Superior temporal gyrus (tissue), 1 donor: ENCODE data around the gene OR10P1.
"Not testable (repeated sequence)": the region's sequence is repeated elsewhere in the genome, so short reads cannot be mapped to it uniquely, and the experiment has no call there.

Experiments
- DNase-seq: peaks from one replicate; pipeline ENCODE4 v3.0.0-alpha.2; 2016; ENCODE audit errors: extremely low spot score

The OR10P1 gene, protein sequence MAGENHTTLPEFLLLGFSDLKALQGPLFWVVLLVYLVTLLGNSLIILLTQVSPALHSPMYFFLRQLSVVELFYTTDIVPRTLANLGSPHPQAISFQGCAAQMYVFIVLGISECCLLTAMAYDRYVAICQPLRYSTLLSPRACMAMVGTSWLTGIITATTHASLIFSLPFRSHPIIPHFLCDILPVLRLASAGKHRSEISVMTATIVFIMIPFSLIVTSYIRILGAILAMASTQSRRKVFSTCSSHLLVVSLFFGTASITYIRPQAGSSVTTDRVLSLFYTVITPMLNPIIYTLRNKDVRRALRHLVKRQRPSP

DNA sequence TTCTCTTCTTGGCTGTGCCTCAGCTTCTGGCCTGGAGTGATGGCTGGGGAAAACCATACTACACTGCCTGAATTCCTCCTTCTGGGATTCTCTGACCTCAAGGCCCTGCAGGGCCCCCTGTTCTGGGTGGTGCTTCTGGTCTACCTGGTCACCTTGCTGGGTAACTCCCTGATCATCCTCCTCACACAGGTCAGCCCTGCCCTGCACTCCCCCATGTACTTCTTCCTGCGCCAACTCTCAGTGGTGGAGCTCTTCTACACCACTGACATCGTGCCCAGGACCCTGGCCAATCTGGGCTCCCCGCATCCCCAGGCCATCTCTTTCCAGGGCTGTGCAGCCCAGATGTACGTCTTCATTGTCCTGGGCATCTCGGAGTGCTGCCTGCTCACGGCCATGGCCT, at the start of gene OR10P1:
TSS of gene OR10P1 (plus strand) at position 40 of the 400 bp plus-strand sequence. CDS start at position 40, 0 bp downstream.
- no peak for DNase-seq

DNA sequence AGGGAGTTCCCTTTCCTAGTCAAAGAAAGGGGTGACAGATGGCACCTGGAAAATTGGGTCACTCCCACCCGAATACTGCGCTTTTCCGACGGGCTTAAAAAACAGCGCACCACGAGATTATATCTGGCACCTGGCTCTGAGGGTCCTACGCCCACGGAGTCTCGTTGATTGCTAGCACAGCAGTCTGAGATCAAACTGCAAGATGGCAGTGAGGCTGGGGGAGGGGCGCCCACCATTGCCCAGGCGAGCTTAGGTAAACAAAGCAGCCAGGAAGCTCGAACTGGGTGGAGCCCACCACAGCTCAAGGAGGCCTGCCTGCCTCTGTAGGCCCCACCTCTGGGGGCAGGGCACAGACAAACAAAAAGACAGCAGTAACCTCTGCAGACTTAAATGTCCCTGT, 46.5 kb upstream of the OR10P1 start:
- DNase-seq = not testable (repeated sequence)

DNA sequence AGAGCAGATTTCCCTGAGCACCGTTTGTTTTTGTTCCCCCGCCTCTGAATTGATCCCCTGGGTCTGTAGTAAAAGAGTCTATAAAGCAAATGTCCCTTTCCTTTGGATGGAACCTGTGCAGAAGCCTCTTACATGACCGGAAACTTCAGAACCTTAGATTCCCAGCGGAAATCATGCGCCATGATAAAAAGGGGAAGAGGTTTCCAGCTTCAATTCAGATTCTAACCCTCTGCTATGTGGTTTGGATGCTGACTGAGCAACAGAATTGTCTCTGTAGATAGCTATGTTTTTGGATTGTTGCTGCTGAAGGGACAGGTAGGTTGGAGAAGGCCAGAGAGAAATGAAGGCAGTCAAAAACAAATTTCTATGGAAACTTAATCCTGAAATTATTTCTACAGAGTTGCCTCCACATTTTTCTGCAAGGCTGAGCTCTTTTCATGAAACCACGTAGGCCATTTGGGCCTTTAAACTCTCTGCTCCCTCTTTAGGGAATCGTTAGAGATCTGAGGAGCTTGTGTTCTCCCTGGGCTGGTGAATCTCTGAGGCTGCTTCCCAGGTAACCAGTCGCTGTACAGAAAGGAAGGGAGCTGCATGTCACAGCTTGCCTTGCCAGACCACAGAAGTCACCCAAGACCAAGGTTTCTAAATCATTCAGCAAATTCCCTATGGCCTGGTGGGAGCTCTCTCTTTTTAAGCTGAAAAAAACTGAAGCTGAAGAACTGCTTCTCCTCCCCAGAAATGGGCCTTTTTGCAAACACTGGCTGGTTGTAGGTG, 28.7 kb upstream of the OR10P1 start:
- no peak for DNase-seq

DNA sequence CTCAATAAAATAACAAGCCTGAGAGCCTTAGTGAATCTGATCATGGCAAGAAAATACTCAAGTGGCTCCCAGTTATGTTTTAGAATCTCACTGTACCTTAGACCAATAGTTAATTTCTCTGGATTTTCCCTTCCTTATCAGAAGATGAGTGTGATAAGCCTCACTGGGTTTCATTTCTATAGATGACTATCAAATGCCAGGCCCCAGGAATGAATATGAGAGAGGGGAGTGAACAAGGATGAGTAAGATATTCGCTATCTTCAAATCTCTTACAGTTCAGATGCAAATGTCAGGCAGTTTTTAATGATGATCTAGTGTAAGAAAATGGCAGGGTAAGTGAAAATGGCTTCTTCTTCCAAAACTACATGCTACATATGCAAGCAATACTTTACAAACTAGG, 26.1 kb upstream of the OR10P1 start:
- no peak for DNase-seq

DNA sequence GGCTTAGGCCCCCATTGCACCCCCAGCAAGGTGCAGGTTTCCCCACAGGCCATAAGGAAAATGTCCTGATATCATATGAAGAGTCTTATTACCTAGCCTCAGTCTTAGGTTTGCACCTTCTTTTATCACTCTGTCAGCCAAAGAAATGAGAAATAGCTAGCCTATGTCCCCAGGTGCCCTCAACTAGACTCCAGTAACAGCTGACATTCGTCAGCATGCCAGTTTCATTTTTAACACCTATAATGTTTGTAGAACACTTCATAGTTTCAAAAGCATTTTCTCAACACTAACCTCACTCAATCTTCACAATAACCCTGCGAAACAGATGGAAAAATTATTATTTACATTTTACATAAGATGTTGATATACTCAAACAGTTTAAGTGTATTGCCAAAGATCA, 24.0 kb upstream of the OR10P1 start:
- DNase-seq = no peak

DNA sequence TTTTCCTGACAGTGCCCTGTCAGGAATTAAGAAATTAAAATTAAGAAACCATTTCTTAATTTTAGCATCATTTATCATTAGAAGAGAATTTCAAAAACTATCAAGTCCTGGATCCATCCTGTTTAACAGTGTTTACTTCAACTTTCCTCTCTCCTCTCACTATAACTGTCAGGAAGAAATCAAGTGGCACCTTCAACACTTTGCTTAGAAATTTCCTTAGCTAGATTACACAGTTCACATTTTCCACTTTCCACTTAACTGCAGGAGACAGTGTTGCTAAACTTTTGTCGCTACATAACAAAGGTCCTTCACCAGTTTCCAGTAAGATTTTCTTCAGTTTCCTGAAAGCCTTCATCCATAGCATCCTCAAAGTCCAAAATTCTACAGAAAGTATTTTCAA, 21.9 kb upstream of the OR10P1 start:
- no peak for DNase-seq

DNA sequence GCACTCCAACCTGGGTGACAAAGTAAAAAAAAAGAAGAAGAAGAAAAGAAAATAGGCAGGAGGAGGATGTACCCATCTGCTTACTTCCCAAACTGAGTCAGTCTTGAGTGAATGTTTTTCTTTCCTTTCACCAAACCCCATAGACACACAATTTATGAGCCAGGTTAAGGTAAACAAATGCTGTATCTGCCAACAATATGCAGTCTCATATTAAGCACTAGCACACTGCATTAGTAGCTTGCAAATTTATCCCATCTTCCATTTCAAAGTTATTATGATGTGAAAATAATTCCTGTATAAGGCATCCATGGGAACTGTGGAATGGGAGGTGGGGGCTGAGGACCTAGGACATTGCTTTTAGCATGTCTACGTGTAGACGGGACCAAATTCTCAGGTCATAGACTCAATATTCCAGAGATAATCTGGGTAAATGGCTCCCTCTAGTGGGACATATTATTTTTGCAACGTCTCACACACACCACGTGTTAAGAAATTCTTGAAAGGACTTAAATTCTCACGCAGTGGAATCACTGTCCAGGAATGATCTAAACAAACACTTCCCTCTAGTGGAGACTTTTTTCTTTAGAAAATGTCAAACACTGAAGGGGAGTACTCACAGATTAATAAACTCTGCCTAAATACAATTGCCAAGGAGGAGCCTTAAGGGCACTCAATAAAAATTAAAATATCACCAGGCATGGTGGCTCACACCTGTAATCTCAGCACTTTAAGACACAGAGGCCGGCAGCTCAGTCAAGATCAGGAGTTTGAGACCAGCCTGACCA, 17.1 kb upstream of the OR10P1 start:
- DNase-seq = peak; percentile 96

DNA sequence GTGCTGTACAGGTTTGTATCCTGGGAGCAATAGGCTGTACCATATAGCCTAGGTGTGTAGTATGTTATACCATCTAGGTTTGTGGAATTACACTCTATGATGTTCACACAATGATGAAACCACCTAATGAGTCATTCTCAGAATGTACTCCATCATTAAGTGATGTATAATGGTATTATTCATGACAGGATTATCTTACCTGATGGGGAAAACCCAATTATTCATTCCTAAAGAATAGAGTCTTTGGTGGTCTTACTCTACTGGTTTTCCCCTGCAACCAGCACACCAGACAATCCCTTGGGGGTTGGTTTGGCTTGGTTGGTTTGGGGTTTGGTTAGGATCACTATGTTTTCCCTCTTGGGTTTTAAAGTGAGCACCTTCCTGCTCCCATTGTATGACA, 12.6 kb upstream of the OR10P1 start:
- DNase-seq = no peak

DNA sequence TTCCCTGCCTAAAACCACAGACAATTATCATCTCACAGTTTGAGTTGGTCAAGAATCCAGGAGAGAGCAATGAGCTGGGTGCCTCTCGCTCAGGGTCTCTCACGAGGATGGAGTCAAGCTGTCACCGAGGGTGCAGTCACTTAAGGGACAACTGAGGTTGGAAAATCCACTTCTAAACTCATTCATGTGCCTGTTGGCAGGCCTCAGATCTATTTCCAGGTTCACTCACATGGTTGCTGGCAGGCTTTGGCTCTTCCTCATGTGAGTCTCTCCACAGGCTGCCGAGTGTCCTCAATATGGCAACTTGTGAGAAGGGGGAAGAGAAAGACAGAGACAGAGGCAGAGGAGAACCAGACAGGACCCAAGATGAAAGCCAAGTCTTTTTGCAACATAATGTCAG, 10.5 kb upstream of the OR10P1 start:
- DNase-seq = no peak

DNA sequence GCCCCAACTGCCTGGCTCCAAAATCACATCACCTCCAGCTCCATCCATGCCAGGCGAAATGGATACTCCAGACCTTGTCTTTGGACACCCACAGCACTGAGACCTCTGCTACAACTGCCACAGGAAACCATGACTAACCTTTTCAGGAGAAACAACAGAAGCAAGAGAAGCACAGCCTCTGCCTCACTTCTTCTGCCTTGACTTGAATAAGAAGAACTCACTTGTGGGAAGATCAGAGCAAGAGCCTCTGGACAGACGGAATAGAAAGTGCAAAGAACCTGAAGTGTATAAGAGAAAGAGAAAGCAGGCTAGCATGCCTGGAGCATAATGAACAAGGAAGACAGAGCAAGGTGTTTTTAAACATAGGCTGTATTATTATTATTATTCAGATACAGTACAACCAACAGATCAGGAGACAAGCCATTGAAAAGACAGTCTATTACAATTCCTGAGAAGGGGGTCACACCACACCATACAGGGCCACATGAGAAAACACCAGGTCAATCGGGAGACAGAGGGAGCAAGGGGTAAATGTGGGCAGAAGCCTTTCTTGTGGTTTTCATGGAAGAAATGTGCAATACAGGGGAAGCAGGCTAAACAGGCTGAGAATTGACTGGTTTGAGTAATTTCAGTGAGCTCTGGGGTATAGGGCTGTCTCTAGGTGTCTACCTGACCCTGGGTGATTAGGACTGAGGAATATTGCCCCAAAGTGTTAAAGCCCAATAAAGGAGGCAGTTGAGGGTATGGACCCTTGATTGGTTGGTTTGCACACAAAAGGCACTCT, 7.4 kb upstream of the OR10P1 start:
- no peak for DNase-seq

DNA sequence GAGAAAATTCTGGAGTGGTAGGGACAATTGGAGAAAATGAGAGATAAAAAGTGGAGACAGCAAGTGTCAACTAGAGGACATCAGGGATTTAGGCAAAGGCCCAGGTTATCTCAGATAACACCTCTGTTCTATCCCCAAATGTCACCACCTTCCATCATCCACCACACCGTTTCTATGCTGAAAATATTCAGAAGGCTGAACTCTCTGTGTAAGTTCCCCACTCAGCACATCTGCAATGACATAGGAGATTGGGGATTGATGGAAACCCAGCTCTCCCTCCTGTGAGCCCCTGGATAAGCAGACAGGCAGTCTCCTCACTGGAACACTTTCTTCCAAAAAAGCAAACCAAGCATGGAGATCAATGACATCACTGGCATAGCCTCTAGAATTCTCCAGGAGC, 5.6 kb upstream of the OR10P1 start:
- DNase-seq = no peak

DNA sequence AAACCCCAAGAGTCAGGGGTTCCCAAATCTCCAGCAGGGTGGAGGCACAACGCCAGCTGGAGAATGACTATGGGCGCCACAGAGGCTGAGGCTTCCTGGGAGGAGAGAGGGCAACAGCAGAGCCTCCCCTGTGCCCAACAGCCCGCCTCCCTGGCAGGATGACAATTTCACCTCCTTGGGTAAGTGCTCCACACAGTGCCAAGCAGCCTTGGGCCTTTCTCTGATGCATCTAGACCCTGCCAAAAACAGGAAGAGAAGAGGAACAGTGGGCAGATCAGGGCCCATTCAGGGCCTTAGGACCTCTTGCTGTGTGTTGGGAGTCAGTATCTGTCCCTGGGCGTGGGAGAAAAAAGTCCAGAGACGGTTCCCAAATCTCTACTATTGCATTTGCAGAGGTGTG, 5.0 kb upstream of the OR10P1 start:
- no peak for DNase-seq

DNA sequence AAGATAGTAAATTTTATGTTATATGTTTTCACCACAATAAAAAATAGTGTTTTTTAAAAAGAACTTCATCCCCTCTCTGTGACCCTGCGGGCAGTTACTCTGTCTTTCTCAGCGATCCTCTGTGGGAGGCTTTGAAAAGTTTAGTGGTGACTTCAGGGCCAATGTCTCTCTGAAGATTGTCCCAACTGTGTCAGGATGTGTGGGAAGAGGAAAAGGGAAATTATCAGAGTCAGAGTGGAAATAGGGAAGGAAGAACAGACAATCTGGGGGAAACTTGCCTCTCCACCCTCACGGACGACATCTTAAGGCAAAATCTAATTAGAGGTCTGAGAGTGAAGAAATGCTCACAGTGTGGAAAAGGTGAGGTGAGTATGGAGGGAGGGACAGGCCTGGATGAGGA, 3.5 kb upstream of the OR10P1 start:
- no peak for DNase-seq

DNA sequence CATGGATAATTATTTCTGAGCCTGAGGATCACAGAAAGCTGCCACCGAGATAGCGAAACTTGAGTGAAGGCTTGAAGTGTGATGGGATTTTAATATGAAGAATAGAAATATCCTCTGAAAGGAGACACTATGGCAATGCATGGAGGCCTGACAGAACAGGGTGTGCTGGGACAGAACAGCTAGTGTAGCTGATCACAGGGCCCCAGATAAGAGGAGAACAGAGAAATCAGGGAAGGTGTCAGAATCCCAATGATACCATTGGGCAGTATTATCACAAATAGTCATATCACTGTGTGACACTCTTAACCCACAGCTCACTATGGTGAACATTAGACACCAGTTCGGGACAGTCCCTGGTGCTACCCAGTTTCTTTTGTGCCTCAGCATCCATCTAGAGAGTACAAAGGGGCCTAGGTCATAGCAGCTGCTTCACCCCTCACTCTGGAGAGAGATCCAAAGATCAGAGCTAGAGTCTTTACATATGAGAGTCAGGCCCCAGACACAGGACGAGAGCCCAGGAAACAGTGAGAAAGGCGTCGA, 506 bp upstream of the OR10P1 start:
- no peak for DNase-seq

DNA sequence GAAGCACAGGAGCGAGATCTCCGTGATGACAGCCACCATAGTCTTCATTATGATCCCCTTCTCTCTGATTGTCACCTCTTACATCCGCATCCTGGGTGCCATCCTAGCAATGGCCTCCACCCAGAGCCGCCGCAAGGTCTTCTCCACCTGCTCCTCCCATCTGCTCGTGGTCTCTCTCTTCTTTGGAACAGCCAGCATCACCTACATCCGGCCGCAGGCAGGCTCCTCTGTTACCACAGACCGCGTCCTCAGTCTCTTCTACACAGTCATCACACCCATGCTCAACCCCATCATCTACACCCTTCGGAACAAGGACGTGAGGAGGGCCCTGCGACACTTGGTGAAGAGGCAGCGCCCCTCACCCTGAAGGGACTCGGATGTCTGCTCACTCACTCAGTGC, 775 bp downstream of the OR10P1 start:
- DNase-seq = no peak

DNA sequence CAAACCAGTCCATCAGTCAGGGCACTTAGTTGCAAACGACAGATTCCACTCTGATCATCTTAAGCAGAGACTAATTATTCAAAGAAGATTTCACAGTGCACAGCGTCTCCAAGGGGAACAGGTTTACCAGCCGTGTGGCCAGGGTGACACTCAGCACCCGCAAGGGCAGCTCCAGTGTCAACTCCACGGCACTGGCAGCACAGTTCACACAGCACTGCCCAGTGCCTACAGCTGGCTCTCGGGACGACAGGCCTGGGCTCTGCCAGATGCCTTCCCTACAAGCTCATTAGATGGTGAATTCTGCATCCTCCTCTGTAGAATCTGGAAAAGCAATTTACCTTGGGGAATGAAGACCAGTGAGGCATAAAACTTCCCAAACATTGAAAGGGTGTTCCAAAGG, 4.9 kb downstream of the OR10P1 start:
- DNase-seq = no peak

DNA sequence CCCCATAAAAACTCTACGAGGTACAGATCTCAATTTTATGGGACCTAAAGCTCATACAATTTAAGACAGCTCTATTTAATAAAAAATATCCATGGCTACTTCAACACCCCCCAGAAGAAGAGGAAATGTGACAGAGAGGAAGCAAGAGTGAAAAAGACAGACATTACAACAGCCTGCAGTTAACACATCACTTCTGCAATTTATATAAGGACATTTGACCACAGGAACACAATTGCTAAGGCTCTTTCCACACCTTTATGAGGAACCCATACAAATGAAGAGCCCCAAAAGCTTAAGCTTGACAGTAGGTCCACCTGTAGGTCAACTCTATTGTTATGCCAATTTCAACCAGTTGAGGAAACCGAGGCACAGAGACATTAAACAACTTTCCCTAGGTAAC, 5.6 kb downstream of the OR10P1 start:
- DNase-seq = peak; percentile 18

DNA sequence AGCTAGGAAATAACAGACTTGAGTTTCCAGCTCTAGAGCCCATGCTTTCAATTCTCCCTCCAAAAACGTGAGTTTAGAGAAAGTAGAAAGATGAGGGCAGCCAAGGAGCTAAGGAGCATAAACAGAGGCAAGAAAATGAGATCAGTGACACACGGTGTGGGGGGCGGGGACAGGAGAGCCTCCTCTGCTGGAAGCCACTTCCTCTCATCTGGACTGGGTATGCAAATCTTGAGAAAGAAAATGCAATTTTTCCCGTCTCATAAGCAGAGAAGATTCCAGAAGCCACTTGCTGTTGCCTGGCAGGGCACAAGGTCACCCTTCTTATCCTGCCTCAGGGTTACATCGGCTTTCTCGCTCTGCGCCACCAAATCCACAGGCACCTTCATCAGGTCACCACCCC, 6.0 kb downstream of the OR10P1 start:
- DNase-seq = no peak

DNA sequence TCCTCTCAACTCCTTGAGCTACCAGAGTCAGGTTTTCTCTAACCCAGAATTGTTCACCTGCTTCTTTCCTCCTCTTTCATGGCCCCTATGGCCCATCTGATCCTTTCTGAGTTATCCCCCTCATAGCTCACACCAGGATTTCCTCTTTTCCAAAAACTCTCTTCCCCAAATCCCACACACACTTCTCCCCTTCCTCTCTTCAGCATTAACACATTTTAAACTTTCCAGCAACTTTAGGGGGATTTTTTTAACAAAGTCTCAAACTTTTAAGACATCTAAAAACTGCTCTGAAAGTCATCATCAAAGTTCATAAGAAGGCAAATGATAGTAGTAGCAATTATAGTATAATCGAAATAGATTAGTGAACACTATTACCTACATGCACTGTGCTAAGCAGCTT, 7.9 kb downstream of the OR10P1 start:
- DNase-seq = no peak

DNA sequence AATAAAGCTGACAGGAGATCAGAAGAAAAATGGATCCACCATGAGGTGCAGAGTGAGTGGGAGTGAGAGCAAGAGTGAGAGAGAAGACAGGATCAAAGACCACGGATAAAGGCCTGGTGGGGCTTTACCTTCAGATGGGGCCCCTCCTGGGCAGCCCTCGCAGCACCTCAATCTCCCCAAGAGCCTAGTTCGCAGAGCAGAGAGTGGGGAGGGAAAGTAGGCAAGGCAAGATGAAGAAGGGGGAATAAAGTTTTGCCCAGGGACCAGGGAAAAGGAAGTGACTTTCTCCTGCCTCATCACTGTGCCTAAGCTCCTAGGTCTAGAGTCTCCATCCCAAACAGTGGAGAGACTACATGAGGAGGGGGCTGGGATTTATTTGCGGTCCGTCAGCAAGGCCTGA, 10.3 kb downstream of the OR10P1 start:
- no peak for DNase-seq

DNA sequence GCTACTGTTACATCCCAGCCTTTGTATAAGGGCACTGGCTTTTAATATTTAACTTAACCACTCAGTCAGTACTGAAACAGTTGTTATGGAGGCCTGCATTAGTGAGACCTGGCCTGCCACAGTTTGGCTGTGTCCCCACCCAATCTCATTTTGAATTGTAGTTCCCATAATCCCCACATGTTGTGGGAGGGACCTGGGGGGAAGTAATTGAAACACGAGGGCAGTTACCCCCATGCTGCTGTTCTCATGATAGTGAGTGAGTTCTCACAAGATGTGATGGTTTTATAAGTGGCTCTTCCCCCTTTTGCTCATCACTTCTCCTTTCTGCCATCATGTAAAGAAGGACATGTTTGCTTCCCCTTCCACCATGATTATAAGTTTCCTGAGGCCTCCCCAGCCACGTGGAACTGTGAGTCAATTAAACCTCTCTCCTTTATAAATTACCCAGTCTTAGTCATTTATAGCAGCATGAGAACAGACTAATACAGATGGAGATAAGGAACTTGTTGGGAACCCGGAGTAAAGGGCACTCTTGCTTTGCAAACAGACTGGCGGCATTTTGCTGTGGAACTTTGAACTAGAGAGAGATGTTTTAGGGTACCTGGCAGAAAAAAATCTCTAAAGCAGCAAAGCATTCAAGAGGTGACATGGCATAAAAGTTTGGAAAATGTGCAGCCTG, 14.1 kb downstream of the OR10P1 start:
- not testable (repeated sequence) for DNase-seq
